ENCODE measurements around the gene POC5. TPM values are rescaled to one million over a fixed set of nuclear protein-coding genes. Genes with fewer than 3 reads are reported as not detected.
"Not testable (repeated sequence)": the region's sequence is repeated elsewhere in the genome, so short reads cannot be mapped to it uniquely, and the experiment has no call there.

The POC5 gene
- total and polyA plus RNA-seq, 8 donors: 10.7 to 24.7 (median 19.0) TPM

- Histone ChIP-seq H3K9me3 (no peaks in the 10 kb centered on the region), H3K27ac (no peak overlapping the region), H3K27me3 (no peaks in the 10 kb centered on the region), H3K36me3 (peaks cover 0 to 42% of the 10 kb centered on the region in 2 donors), H3K4me3 (no peak overlapping the region), H3K4me1 (peaks cover 0 to 9% of the 10 kb centered on the region in 2 donors)
- ATAC-seq (no peak), DNase-seq (no peak)
- intact Hi-C loops (cut with DNase I): no loop called here
- no peak for TF ChIP-seq CTCF (IDR thresholded peaks at IDR 0.05)
These were observed 10.5 kb downstream of the POC5 start for GRCh38 chr5:75706775-75707174.

- intact Hi-C loops (cut with DNase I): no loop called here
- no peak overlapping the region for H3K4me3 ChIP-seq
- no peak overlapping the region for H3K27ac ChIP-seq
- peaks cover 0 to 46% of the 10 kb centered on the region in 2 donors for H3K36me3 ChIP-seq
- no peaks in the 10 kb centered on the region for H3K27me3 ChIP-seq
- ATAC-seq (peak; percentile 45), DNase-seq (no peak)
- no peaks in the 10 kb centered on the region for H3K9me3 ChIP-seq
- TF ChIP-seq CTCF (IDR thresholded peaks at IDR 0.05): no peak
- H3K4me1 ChIP-seq: peaks cover 0 to 9% of the 10 kb centered on the region in 2 donors
These were observed 11.2 kb downstream of the POC5 start for GRCh38 chr5:75706016-75706415.

GRCh38 chr5:75701856-75702255, 15.4 kb downstream of the POC5 start:
- no peak overlapping the region for H3K27ac ChIP-seq
- TF ChIP-seq CTCF (IDR thresholded peaks at IDR 0.05): no peak
- no peaks in the 10 kb centered on the region for H3K4me1 ChIP-seq
- H3K36me3 ChIP-seq: peaks cover 0 to 43% of the 10 kb centered on the region in 2 donors
- intact Hi-C loops (cut with DNase I): no loop called here
- no peaks in the 10 kb centered on the region for H3K9me3 ChIP-seq
- DNase-seq (no peak), ATAC-seq (no peak)
- no peaks in the 10 kb centered on the region for H3K27me3 ChIP-seq
- no peak overlapping the region for H3K4me3 ChIP-seq

- H3K27me3 ChIP-seq; H3K27ac ChIP-seq; intact Hi-C loops (cut with DNase I); DNase-seq; H3K4me1 ChIP-seq; H3K9me3 ChIP-seq; ATAC-seq; H3K4me3 ChIP-seq: not testable (repeated sequence)
- H3K36me3 ChIP-seq: peaks cover 0 to 34% of the 10 kb centered on the region in 2 donors
These were observed 21.5 kb downstream of the POC5 start for GRCh38 chr5:75695472-75696351.

GRCh38 chr5:75694781-75695180, 22.5 kb downstream of the POC5 start:
- no peak for TF ChIP-seq CTCF (IDR thresholded peaks at IDR 0.05)
- H3K4me1 ChIP-seq: no peaks in the 10 kb centered on the region
- H3K27ac ChIP-seq: no peak overlapping the region
- peaks cover 0 to 42% of the 10 kb centered on the region in 2 donors for H3K36me3 ChIP-seq
- no peaks in the 10 kb centered on the region for H3K9me3 ChIP-seq
- ATAC-seq (no peak), DNase-seq (no peak)
- intact Hi-C loops (cut with DNase I): no loop called here
- H3K27me3 ChIP-seq: no peaks in the 10 kb centered on the region
- H3K4me3 ChIP-seq: no peak overlapping the region

Data from left lung (tissue), 10 donors.